HG02943 (cell line): ENCODE results near the gene PARM1.
A peak's percentile ranks its signal among the peaks of the same experiment; 100 is the strongest.
"Not testable (repeated sequence)": the region's sequence is repeated elsewhere in the genome, so short reads cannot be mapped to it uniquely, and the experiment has no call there.

Experiments
- ATAC-seq: cut with Tn5 transposase; IDR thresholded peaks from one replicate; pipeline ENCODE4 v1.9.1; 2021; ENCODE audit warnings: mild to moderate bottlenecking, low read depth, moderate library complexity; ENCODE audit not compliant: unreplicated experiment

The PARM1 gene

DNA sequence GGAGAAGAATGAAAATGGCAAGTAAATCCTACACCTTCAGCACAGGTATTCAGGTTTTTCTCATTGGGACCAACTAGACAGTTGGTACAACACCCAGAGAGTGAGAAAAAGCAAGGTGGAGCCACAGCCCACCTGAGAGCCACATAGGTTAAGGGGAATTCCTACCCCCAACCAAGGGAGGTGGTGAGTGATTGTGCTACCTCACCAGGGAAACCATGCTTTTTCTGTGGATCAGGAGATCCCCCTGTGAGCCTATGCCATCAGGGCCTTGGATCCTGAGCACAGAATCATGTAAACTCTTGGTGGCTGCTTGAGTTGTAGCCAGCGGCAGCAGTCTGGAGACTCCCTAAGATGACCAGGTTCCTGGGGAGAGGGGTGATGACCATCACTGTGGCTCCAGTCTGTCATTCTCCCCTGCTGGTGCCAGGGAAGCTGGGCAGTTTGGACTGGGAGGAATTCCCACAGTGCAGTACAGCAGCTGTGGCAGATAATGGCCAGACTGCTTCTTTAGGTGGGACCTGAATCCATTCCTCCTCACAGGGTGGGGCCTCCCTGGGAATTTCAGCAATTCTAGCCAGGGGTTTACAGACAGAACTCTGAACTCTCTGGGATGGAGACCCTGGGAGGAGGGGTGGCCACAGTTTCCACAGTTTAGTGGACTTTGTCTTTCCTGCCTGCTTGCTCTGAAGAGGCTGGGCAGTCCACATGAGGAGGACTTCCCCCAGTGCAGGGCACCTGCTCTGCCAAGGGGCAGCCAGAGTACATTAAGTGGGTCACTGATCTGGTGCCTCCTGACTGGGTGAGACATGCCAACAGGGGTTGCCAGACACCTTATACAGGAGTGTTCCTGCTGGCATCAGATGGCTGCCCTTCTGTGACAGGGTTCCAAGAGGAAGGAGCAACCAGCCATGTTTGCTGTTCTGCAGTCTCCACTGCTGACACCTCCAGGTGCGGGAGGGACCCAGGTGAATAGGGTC lies 43.2 kb downstream of the PARM1 start:
- ATAC-seq, result no peak

DNA sequence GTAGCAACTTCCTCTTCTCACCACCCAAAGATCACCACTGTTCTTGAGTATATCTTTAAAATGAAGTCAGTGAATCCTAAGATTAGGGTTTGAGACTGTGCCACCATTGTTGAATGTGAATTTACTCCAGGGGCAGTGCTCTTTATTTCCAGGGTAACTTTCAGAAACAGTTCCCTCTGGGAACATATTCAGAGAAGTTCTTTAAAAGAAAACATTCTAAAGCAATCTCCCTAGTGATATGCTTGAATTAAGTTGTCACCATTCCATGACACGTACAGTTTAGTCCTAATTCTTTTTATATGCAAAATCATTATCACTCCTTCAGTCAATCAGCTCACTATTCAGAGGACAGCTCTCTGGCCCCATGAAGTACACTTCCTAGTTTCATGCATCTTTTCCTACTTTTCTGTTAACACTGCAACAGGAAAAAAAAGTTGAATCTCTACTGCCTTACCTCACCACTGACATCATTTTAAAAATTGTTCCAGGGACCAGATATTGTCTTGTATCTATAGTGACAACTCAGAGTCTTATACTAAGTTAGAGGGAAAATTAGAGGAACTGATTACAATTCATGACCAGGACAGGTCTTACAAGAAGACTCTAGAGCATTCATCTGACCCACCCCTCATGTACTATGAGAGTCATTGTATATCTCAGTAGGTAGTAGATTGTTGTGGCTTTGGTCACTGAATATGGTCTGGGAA lies 49.8 kb downstream of the PARM1 start:
- ATAC-seq, result no peak

DNA sequence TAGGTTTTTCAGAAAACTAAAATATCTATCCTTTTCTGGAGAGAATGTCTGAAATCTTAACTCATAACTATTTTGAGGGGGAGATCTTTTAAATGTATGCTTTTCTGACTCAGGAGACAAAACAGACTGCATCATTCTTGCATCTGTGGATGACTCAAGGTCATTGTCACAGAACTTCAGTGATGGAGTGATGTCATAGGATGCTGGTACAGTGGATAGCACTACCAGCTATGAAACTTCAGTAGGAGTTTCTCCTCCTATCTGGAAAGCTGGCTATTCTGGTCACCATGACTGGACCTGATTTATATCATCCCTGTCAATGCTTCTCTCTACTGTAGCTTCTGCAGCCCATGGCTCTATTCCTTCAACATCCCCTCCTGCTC lies 50.3 kb downstream of the PARM1 start:
- no peak for ATAC-seq

DNA sequence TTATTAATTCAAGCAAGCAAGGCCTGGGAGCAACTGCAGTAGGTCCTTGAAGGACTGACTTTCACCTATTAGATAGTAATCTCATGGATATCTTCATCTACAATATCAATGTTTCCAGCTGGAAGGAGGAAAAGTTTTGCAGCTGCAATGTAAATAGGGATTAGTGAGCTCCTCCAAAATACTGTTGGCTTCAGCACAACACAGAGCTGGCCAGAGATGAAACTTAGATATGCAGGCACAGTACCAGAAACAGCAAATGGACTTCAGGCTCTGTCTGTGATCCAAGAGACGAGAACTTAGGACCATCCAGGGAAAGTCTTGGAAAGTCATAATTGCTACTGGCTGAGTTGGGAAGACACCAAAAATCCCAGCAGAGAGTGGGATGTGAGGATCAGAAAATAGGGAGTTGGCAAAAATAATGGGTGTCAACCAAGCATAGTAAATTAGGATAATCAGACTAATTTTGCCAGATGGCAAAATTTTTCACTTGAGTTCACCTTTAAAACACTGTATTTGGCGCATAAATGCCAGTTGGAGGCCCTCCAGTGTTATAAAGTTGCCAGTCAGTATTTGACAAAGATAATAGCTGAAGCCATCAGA lies 57.5 kb downstream of the PARM1 start:
- ATAC-seq, result no peak

DNA sequence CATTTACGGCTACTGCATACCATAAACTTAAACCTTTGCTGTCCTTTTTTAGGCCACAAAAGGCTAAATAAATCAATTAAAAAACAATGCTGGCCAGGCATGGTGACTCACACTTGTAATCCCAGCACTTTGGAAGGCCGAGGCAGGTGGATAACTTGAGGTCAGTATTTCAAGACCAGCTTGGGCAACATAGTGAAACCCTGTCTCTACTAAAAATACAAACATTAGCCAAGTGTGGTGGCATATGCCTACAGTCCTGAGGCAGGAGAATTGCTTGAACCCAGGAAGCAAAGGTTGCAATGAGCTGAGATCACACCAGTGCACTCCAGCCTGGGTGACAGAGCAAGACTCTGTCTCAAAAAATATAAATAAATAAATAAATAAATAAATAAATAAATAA lies 61.5 kb downstream of the PARM1 start:
- ATAC-seq, result not testable (repeated sequence)

DNA sequence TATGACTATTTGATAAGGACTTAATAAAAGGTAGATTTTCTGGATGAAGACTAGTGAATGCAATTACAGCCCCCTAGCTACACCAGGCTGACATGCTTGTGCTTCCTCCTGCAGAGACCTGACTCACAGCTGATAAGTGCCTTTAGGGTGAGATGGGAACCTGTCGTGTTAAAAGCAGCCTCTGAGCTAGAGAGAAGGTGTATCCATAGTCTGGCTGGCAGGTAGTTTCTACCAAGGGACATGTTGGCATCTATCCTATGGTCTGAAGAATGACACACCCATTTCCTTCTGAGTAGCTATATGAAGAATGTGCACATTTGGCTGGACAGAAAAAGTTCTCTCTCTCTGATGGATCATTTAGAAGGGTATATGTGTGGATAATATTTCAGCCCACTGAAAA lies 64.1 kb downstream of the PARM1 start:
- ATAC-seq, result no peak

DNA sequence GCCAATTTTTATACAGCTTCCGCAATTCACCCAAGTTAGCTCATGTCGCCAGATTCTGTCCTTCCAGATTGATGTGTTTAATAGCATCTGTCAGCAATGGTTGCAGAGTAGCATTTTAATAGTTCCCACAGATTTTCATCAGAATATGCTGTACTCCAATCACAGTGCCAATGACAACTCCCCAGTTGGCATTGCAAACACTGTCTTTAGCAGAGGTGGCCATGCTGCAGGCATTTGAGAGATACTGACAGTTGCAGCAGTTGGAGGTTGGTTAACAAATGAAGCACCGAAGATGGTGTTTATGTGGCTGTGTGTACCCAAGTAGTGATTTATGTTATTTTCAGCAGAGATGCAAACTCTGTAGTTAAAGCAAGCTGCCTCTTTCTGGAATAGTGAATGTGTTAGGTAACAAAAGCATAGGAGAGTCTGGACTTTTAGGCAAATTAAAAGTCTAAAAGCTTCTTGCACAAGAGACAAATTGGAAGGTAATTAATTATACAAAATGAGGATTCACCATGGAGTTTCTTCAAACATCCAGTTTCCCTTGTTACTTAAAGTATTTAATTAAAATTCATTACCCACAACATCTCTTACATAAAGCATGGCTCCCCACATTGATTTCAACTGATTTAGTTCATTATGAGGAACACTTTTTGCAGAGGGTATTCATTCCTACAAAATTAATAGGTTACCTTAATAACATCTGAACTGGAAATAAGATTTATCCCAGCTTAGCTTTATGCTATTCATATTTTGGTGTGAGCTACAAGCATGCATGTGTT lies 65.2 kb downstream of the PARM1 start:
- ATAC-seq, result no peak

DNA sequence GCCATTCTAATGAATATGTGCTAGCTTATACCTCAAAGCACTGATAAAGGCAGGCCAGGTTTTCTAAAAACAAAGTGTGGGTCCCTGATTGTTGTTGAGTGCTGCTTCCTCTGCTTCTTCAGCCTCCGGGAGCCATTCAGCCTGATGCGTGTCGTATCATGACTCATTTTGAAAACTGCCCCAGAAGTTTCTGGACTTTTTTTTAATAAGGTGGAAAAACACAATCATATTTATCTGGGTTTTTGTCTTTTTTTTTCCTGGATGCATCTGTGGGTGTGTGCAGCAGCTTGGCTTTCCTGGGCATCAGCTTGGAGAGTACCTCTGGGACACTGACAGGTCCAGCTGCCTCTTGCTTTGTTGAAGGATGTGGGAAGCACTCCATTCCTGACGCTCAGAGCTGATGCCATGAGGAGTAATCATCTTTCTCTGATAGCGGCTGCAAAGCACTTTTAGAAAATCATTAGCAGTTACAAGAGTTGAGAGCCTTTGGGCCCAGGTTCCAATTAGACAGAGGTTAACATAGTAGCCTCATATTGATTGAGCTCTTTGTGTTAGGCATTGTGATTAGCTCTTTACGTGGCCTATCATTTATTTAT lies 66.9 kb downstream of the PARM1 start:
- no peak for ATAC-seq

DNA sequence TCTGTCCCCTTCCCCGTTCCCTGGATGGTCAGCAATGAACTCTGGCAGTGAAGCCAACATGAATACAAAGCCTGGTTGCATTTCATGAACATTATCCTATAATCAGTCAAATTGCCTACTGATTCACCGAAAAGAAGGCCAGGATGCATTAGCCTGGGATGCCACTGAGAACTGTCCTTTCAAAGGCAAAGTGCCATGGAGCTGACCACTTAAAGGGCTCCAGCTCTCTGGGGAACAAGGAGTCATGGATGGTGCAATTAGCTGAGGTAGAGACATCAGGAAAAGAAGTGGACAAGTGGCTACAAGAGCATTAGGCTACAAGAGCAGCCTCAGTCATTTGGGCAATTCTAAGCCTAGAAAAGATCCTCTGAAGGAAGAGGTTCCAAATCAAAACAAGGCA lies 69.0 kb downstream of the PARM1 start:
- no peak for ATAC-seq

DNA sequence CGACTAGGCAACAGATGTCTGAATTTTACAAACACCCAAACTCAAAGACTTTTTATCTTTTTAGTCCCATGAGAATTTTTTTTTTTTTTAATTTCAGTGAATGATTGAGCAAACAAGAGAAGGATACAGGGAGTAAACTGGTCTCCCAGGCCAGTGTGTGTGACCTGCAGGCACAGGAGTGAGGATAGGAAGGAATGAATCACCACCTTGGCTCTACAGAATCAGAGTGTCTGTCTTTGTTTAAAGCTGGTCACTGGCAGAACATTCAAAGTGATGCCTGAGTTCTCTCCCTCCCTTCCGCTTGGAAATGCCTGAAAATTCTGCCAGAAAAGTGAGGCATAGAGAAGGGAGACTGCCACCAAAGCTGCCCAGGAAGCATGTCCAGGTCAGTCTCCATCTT lies 69.5 kb downstream of the PARM1 start:
- no peak for ATAC-seq

DNA sequence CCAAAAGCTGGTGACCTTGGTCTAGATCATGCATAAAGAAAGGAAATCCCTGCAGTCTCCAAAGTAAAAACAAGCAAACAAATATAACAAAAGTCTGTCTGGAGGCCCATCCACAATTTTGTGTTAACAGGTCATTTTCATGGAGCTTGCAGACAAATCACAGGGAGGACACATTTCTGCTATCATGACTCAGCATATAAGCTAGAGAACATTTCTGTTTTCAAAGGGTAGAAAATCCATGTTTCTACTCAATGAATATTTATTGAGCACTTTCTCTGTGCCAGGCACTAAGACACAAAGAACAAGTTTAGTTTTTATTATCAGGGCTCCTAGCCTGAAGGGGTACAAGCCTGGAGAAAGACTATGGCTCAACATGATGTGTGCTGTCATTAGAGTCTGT lies 71.1 kb downstream of the PARM1 start:
- no peak for ATAC-seq

DNA sequence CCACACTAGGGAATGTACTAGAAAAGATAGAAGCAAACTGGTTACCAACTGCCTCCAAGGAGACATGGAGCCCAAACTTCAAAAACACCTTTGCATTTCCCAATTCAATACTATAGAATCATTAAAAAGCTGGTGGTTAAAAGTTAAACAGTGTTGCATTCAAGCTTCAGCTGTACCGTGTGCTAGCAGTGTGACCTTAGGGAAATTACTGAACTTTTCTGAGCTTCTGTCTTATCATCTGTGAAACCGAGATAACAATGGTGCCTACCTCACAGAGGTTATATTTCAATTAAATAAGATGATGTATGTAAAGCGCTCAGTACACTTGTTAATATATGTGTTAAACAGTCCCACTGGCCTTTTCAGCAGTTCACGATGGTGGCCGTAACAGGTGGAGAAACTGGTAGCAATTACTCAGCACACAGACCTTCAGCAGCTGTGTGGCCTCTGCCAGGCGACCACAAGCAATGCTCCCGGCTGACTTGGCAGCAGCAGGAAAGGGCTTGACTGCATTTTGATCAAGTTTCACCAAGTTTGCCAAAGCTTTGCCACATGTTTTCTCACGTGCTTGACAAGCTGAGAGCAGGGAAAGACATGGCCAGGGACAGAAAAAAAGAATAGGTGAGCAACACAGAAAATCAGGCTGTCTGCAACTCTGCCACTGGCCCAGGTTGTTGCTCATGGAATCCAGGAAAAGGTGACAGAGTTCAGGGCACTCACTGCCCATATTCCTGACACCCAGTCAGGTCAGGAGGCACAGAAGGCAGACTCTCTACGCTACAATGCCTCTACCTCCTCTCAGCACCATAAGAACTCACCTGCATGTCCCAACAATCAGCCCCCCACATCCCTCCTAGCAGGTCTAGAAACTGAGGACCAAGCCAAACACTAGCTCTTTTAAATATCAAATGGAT lies 72.1 kb downstream of the PARM1 start:
- ATAC-seq, result peak; percentile 72

DNA sequence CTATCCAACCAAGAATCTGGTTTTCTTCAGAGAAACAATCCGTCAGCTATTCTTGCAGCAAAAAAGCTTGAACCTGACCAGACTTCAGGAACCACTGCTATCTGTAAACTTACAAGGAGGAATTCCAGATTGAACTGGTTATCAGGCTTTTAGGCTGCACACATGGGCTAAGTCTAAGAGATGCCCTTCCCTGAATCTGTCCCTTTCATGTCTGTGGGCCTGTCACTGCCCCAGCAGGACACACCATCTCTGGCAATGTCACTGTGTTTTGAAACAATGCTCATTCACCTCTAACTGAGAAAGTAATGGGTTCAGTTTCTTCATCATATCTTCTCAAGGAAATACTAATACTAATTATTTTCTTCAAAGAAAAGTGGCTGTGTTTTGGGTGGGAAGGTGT lies 72.8 kb downstream of the PARM1 start:
- no peak for ATAC-seq

DNA sequence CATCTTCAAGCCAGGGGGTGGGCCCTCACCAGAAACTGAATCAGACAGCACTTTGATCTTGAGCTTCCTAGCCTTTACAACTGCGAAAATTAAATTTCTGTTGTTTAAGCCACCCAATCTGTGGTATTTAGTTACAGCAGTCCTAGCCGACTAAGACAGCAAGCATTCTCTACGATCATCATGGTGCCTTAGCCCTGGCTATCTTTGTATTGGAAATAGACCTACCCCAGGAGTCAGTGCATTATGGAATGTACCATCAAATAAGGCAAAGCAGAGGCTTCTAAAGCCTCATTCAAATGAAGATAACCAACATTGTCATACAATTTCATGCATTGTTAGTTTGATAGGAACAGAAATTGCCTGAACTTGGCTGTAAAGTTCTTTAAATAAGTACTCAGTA lies 75.0 kb downstream of the PARM1 start:
- ATAC-seq, result no peak

DNA sequence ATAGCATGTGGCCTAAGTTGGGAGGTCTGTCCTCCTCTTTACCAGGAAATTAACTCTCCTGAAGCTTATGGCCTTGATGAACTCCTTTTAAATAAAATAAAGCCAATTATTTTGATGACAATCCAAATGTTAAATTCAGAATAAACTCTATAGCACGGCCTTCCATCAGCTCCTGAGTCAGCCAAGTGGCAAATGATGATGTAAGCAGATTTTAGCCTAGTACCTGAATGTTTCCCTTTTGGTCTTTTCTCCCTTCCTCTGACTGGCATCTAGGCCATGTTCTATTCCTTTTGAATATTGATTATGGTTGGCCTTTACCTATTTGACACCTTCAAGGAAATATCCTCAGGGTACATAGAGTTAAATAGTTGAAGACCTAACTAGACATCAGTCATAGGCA lies 76.2 kb downstream of the PARM1 start:
- ATAC-seq, result no peak

DNA sequence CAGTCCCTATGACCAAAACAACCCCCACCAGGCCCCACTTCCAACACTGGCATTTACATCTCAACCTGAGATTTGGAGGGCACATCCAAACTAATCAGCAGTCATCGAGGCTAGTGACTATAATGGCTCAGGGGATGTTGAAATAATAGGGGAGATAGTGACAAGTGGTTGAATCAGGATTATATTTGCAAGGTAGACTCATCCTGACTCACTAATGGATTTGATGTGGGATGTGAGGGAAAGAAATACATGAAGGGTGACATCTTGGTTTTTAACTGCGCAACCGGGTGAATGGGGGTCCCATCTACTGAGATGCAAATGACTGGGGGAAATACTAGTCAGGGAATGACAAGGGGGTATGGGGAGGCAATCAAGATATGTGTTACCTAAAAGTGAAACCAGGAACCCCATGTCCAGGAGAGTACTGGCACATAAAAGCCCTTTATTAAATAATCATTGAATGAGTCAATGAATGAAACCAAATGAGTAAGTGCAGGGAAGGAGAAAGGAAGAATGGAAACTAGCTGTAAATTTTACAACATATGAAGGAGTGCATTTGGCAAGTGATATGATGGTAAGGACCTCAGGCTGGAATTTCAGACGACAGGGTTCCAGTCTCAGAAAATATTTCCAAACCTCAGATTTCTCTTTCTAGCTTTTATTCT lies 78.3 kb downstream of the PARM1 start:
- ATAC-seq, result no peak

DNA sequence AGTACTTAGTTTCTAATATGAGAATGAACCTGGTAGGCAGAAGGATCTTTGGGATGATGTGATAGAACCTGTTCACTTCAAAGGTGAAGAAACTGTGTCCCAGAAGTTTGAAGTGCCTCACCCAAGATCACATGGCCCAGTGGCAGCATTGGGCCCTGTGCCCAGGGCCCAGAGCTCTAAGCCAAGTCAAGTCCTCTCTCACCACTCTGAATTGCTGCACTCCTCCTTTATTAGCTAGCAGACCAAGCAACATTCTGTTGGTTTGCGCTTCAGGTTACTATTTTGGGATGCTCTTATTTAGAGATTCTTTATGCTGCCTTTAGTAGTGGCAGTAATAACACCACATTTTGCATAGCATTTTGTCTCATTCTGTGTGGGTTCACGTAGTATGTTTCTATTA lies 82.7 kb downstream of the PARM1 start:
- no peak for ATAC-seq

DNA sequence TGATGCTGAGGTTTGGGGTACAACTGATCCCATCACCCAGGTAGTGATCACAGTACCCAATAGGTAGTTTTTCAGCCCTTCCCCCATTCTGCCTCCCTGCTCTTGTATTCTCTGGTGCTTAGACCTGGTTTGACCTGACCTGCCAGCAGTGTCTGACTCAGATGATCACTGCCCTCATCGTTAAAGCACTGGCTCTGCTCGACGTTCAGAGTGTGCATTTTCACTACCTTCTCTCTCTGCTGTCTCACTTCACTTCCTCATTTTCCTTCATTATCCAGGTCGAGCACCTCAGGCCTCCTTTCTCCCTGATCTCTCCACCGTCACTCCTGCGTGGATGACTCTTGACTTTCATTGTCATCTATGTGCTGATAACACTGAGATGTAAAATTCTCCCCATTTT lies 83.6 kb downstream of the PARM1 start:
- no peak for ATAC-seq
